Measurements from ENCODE around the gene DROSHA. TPM values are rescaled to one million over a fixed set of nuclear protein-coding genes. Genes with fewer than 3 reads are reported as not detected.

Gene DROSHA
- total and polyA plus RNA-seq, 2 donors (not counting 3 experiments of a cell fraction or from before 2014, with no cell fraction given), result 49.1 to 96.4 TPM

- Histone ChIP-seq H3K27me3 (ENCODE audit: control insufficient read depth in 2 of 2, insufficient read depth in 2 of 2, low read length in 2 of 2) (no peaks in the 10 kb centered on the region), H2AFZ (ENCODE audit: low read depth, low read length) (no peak overlapping the region), H3K9me3 (replicated peaks; ENCODE audit: control insufficient read depth, insufficient read depth, low read length) (no peaks in the 10 kb centered on the region), H3K9me1 (replicated peaks; ENCODE audit: control insufficient read depth, extremely low read depth, insufficient read depth, low read length) (peaks cover 2% of the 10 kb centered on the region), H4K20me1 (replicated peaks; ENCODE audit: control insufficient read depth, extremely low read depth, insufficient read depth, low read length) (no peaks in the 10 kb centered on the region), H3K36me3 (ENCODE audit: control insufficient read depth in 2 of 2, extremely low read depth in 1 of 2, insufficient read depth in 2 of 2, low read length in 2 of 2) (peaks cover under 1 to 4% of the 10 kb centered on the region in 2 experiments), H3K4me2 (ENCODE audit: insufficient read depth, low read length) (no peak overlapping the region), H3K27ac (ENCODE audit: insufficient read depth, low read depth, low read length) (no peak overlapping the region), H3K4me3 (replicated peaks in 1 of 3; ENCODE audit: insufficient read depth in 1 of 3, low read depth in 1 of 3, low read length in 3 of 3) (no peak overlapping the region), H3K9ac (replicated peaks; ENCODE audit: extremely low read depth, insufficient read depth, low read length) (no peak overlapping the region), H3K4me1 (ENCODE audit: control insufficient read depth, extremely low read depth, insufficient read depth, low read length) (peaks cover 10% of the 10 kb centered on the region), H3K79me2 (ENCODE audit: control insufficient read depth, insufficient read depth, low read length) (no peaks in the 10 kb centered on the region)
- DNase-seq (ENCODE audit: low read depth, low spot score) (no peak), FAIRE-seq (no peak)
- TF ChIP-seq GATA2 (IDR thresholded peaks at IDR 0.05; ENCODE audit: insufficient read depth, insufficient read length, low read depth, low read length) (no peak), POLR2AphosphoS5 (IDR thresholded peaks at IDR 0.05; ENCODE audit: insufficient read depth, low read depth, low read length) (no peak), CTCF (IDR thresholded peaks at IDR 0.05; ENCODE audit: extremely low read depth in 1 of 2, insufficient read depth in 1 of 2, low read depth in 1 of 2, low read length in 2 of 2) (no peak), JUN (IDR thresholded peaks at IDR 0.05; ENCODE audit: borderline replicate concordance, insufficient read depth, insufficient read length, low read depth) (no peak), MAX (IDR thresholded peaks at IDR 0.05; ENCODE audit: insufficient read depth, insufficient read length) (no peak), EZH2 (IDR thresholded peaks at IDR 0.05; ENCODE audit: borderline replicate concordance, low read depth, low read length, severe bottlenecking) (no peak), POLR2A (IDR thresholded peaks at IDR 0.05; ENCODE audit: low read depth, low read length) (no peak), FOS (IDR thresholded peaks at IDR 0.05; ENCODE audit: borderline replicate concordance, insufficient read depth, low read length) (no peak)
- POLR2A ChIA-PET, result no interaction called here
- intact Hi-C loops (cut with micrococcal nuclease), result no loop called here
- BruUV-seq (replicated peaks), result no TSS peak
- CTCF ChIA-PET, result no interaction called here
- dilution Hi-C loops (cut with MboI; ENCODE audit: extremely low pct_ligation_motif_present, low sequenced_read_pairs), result no loop called here
Measured at GRCh38 chr5:31469886-31470285, 62.0 kb downstream of the DROSHA start.

All from endothelial cell of umbilical vein (primary cell).